Measurements from ENCODE around the gene ODAM. TPM values are rescaled to one million over a fixed set of nuclear protein-coding genes. Genes with fewer than 3 reads are reported as not detected.

The ODAM gene
- total RNA-seq, 1 donor from 2014 or later, result not detected

DNA sequence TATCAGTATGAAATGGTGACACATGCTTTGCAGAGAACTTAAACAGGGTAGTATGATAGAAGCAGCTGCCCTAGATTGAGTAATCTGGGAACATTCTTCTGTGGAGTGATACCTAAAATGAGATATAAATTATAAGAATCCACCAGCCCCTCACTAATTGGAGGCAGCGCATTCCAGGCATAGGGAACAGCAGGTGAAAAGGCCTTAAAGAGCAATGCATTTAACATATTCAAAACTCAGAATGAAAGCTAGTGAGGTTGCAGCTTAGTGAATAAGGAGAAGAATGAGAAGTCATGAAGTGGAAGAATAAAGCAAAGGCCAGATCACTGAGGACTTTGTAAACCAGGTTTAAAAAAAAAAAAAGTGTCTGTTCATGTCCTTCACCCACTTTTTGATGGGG lies 4.9 kb upstream of the ODAM start:
- Mint-ChIP-seq H3K9me3 (no peaks in the 10 kb centered on the region), H3K36me3 (no peaks in the 10 kb centered on the region), H3K4me1 (no peaks in the 10 kb centered on the region), H3K4me3 (no peak overlapping the region), H3K27me3 (ENCODE audit: insufficient read depth, low read depth) (no peaks in the 10 kb centered on the region), H3K27ac (no peak overlapping the region)
- H3K9ac ChIP-seq, result no peak overlapping the region
- DNase-seq (ENCODE audit: low spot score), result no peak
- H3K79me2 ChIP-seq (ENCODE audit: low read depth), result no peaks in the 10 kb centered on the region
- H3K27me3 ChIP-seq, result no peaks in the 10 kb centered on the region
- H3K27ac ChIP-seq, result no peak overlapping the region
- no peaks in the 10 kb centered on the region for H3F3A ChIP-seq (ENCODE audit: low read depth)
- TF ChIP-seq, protein P1, sequence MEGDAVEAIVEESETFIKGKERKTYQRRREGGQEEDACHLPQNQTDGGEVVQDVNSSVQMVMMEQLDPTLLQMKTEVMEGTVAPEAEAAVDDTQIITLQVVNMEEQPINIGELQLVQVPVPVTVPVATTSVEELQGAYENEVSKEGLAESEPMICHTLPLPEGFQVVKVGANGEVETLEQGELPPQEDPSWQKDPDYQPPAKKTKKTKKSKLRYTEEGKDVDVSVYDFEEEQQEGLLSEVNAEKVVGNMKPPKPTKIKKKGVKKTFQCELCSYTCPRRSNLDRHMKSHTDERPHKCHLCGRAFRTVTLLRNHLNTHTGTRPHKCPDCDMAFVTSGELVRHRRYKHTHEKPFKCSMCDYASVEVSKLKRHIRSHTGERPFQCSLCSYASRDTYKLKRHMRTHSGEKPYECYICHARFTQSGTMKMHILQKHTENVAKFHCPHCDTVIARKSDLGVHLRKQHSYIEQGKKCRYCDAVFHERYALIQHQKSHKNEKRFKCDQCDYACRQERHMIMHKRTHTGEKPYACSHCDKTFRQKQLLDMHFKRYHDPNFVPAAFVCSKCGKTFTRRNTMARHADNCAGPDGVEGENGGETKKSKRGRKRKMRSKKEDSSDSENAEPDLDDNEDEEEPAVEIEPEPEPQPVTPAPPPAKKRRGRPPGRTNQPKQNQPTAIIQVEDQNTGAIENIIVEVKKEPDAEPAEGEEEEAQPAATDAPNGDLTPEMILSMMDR (IDR thresholded peaks at IDR 0.05), result no peak
- no peak for TF ChIP-seq EZH2 (IDR thresholded peaks at IDR 0.05)
- no peak for TF ChIP-seq EZH2phosphoT487 (IDR thresholded peaks at IDR 0.05)
- H3K9me3 ChIP-seq (ENCODE audit: low read depth), result no peaks in the 10 kb centered on the region
- H4K20me1 ChIP-seq (ENCODE audit: low read depth), result no peaks in the 10 kb centered on the region
- no peak overlapping the region for H2AFZ ChIP-seq (replicated peaks)
- H3K36me3 ChIP-seq, result no peaks in the 10 kb centered on the region
- H3K4me3 ChIP-seq, result no peak overlapping the region
- no peaks in the 10 kb centered on the region for H3K4me1 ChIP-seq
- H3K4me2 ChIP-seq, result no peak overlapping the region

- Histone ChIP-seq H3K4me2 (no peak overlapping the region), H3K27me3 (no peaks in the 10 kb centered on the region), H3K4me3 (no peak overlapping the region), H4K20me1 (ENCODE audit: low read depth) (no peaks in the 10 kb centered on the region), H3K79me2 (ENCODE audit: low read depth) (no peaks in the 10 kb centered on the region), H3K36me3 (no peaks in the 10 kb centered on the region), H3K9ac (no peak overlapping the region), H3K9me3 (ENCODE audit: low read depth) (no peaks in the 10 kb centered on the region), H2AFZ (replicated peaks) (peak overlapping the region; percentile 23), H3K4me1 (no peaks in the 10 kb centered on the region), H3F3A (ENCODE audit: low read depth) (no peaks in the 10 kb centered on the region), H3K27ac (no peak overlapping the region)
- no peak for DNase-seq (ENCODE audit: low spot score)
- Mint-ChIP-seq H3K4me1 (no peaks in the 10 kb centered on the region), H3K9me3 (no peaks in the 10 kb centered on the region), H3K27ac (no peak overlapping the region), H3K27me3 (ENCODE audit: insufficient read depth, low read depth) (no peaks in the 10 kb centered on the region), H3K36me3 (no peaks in the 10 kb centered on the region), H3K4me3 (no peak overlapping the region)
- no peak for TF ChIP-seq EZH2phosphoT487 (IDR thresholded peaks at IDR 0.05)
- TF ChIP-seq EZH2 (IDR thresholded peaks at IDR 0.05), result no peak
- TF ChIP-seq, protein P1 (IDR thresholded peaks at IDR 0.05), result no peak
Observed at GRCh38 chr4:70191647-70192046, 3.9 kb upstream of the ODAM start.

GRCh38 chr4:70192895-70193294 lies 2.6 kb upstream of the ODAM start:
- no peaks in the 10 kb centered on the region for H4K20me1 ChIP-seq (ENCODE audit: low read depth)
- TF ChIP-seq EZH2phosphoT487 (IDR thresholded peaks at IDR 0.05), result no peak
- no peak for TF ChIP-seq EZH2 (IDR thresholded peaks at IDR 0.05)
- TF ChIP-seq, protein P1 (IDR thresholded peaks at IDR 0.05), result no peak
- no peaks in the 10 kb centered on the region for H3K27me3 ChIP-seq
- no peak overlapping the region for H3K27ac ChIP-seq
- no peaks in the 10 kb centered on the region for H3K36me3 ChIP-seq
- no peak overlapping the region for H2AFZ ChIP-seq (replicated peaks)
- no peaks in the 10 kb centered on the region for H3F3A ChIP-seq (ENCODE audit: low read depth)
- H3K9me3 Mint-ChIP-seq, result no peaks in the 10 kb centered on the region
- H3K4me1 ChIP-seq, result no peaks in the 10 kb centered on the region
- no peak overlapping the region for H3K4me2 ChIP-seq
- H3K4me1 Mint-ChIP-seq, result peaks cover 2% of the 10 kb centered on the region
- no peaks in the 10 kb centered on the region for H3K79me2 ChIP-seq (ENCODE audit: low read depth)
- H3K4me3 Mint-ChIP-seq, result no peak overlapping the region
- H3K36me3 Mint-ChIP-seq, result no peaks in the 10 kb centered on the region
- DNase-seq (ENCODE audit: low spot score), result no peak
- no peak overlapping the region for H3K4me3 ChIP-seq
- no peaks in the 10 kb centered on the region for H3K9me3 ChIP-seq (ENCODE audit: low read depth)
- no peaks in the 10 kb centered on the region for H3K27me3 Mint-ChIP-seq (ENCODE audit: insufficient read depth, low read depth)
- H3K9ac ChIP-seq, result no peak overlapping the region
- no peak overlapping the region for H3K27ac Mint-ChIP-seq
